K562 (cell line): ENCODE measurements around the gene TAL1. TPM values are rescaled to one million over a fixed set of nuclear protein-coding genes. Genes with fewer than 3 reads are reported as not detected.

Experiments used
- ATAC-seq: fragments of 200-7000 bp; cut with Tn5 transposase; 3 replicates; pipeline ENCODE4 v1.9.1; 2020; ENCODE audit warnings: moderate library complexity
- BruUV-seq: library from RNA; stranded (reverse); fragments of 400-500 nt; replicated peaks from 2 replicates; lab custom pipeline; 2021; lab: Mats Ljungman, UMichigan
- CTCF ChIA-PET: fragments of 300-600 bp; formaldehyde crosslinking; extraction: SDS; loops from one replicate; lab custom pipeline; 2021; ENCODE audit warnings: low intra/inter-chr PET ratio; lab: Yijun Ruan, JAX
- POLR2A ChIA-PET: fragments of 300-600, 350-650 bp; sonication (Branson Sonifier 250); formaldehyde crosslinking; extraction: SDS; loops from one replicate; lab custom pipeline; 2021; ENCODE audit warnings: antibody characterized with exemption, inconsistent platforms; lab: Yijun Ruan, JAX
- DNase-seq, 4 experiments: peaks; one replicate each; pipeline versions ENCODE4 v3.0.0 to v3.0.0-alpha.2; 2011 to 2018; ENCODE audit warnings: low spot score in 3 of 4, mixed read lengths in 3 of 4; ENCODE audit errors: extremely low read depth in 1 of 4
- FAIRE-seq: peaks from 2 replicates; lab custom pipeline; 2011; peaks lifted over from hg19 to GRCh38; lab: Jason Lieb, UNC
- H2AFZ ChIP-seq: 2 replicates; pipeline ENCODE4 v1.6.0; 2011; ENCODE audit warnings: low read depth, low read length, control low read depth, inconsistent platforms
- H3K27ac ChIP-seq: fragments of 200-600 bp; 3 replicates; pipeline ENCODE4 v1.8.0; 2011; ENCODE audit warnings: low read depth, mild to moderate bottlenecking, control low read depth, inconsistent platforms, low read length, moderate library complexity, mixed read lengths; ENCODE audit errors: extremely low read depth
- H3K27me3 ChIP-seq, 2 experiments: fragments of 300-600 bp in 1 of 2; 2 replicates in 1 of 2; 3 replicates in 1 of 2; pipeline versions ENCODE4 v1.6.0 to v1.8.0; 2011; ENCODE audit warnings: inconsistent platforms in 2 of 2, low read length in 2 of 2, mild to moderate bottlenecking in 1 of 2, mixed read lengths in 1 of 2, moderate library complexity in 1 of 2; ENCODE audit not compliant: control insufficient read depth in 2 of 2, insufficient read depth in 2 of 2
- H3K36me3 ChIP-seq: fragments of 300-600 bp; 3 replicates; pipeline ENCODE4 v1.8.0; 2011; ENCODE audit warnings: mild to moderate bottlenecking, low read length, inconsistent platforms; ENCODE audit not compliant: control insufficient read depth, insufficient read depth
- H3K4me1 ChIP-seq, 2 experiments: fragments of 200-600 bp in 1 of 2; replicated peaks in 1 of 2; 2 replicates in 1 of 2; 3 replicates in 1 of 2; pipeline versions ENCODE4 v1.5.1 to v1.8.0; 2011; ENCODE audit warnings: inconsistent platforms in 2 of 2, low read length in 2 of 2, mild to moderate bottlenecking in 1 of 2, mixed read lengths in 1 of 2, moderate library complexity in 1 of 2; ENCODE audit not compliant: control insufficient read depth in 2 of 2, insufficient read depth in 2 of 2
- H3K4me2 ChIP-seq: 2 replicates; pipeline ENCODE4 v1.6.1; 2011; ENCODE audit warnings: low read length, control low read depth, inconsistent platforms, mixed read lengths; ENCODE audit not compliant: insufficient read depth
- H3K4me3 ChIP-seq: fragments of 200-600 bp; sonication (generic), shearing (Covaris generic); 2 replicates; pipeline ENCODE4 v1.5.1; 2016; ENCODE audit warnings: control low read depth, inconsistent platforms
- H3K79me2 ChIP-seq: fragments of 200-600 bp; 3 replicates; pipeline ENCODE4 v1.8.0; 2011; ENCODE audit warnings: low read length, inconsistent platforms; ENCODE audit not compliant: control insufficient read depth, insufficient read depth
- H3K9ac ChIP-seq, 2 experiments: 2 replicates each; pipeline versions ENCODE4 v1.6.0 to v1.6.1; 2011; ENCODE audit warnings: low read depth in 2 of 2, low read length in 2 of 2, control low read depth in 1 of 2, inconsistent platforms in 1 of 2, mild to moderate bottlenecking in 1 of 2, mixed read lengths in 1 of 2; ENCODE audit not compliant: insufficient read depth in 1 of 2
- H3K9me1 ChIP-seq: one replicate; pipeline ENCODE4 v1.6.0; 2011; ENCODE audit warnings: inconsistent platforms, mild to moderate bottlenecking, low read length, moderate library complexity; ENCODE audit not compliant: control insufficient read depth, insufficient read depth
- H3K9me3 ChIP-seq: replicated peaks from 2 replicates; pipeline ENCODE4 v1.5.1; 2011; ENCODE audit warnings: low read depth, low read length, inconsistent platforms; ENCODE audit not compliant: control insufficient read depth, insufficient read depth
- H4K20me1 ChIP-seq: replicated peaks from 2 replicates; pipeline ENCODE4 v1.6.1; 2011; ENCODE audit warnings: low read length, inconsistent platforms, mixed read lengths; ENCODE audit not compliant: control insufficient read depth, insufficient read depth
- ARNT ChIP-seq, 2 experiments: fragments of 450-650 bp; IDR thresholded peaks; 2 replicates each; pipeline ENCODE4 v1.6.1; 2016; ENCODE audit warnings: mild to moderate bottlenecking in 1 of 2
- DIDO1 ChIP-seq: fragments of 450-650 bp; IDR thresholded peaks from 2 replicates; pipeline ENCODE4 v1.6.1; 2016; ENCODE audit warnings: low read depth, missing biosample characterization, missing genetic modification characterization
- EHMT2 ChIP-seq: fragments of 450-650 bp; IDR thresholded peaks from 2 replicates; pipeline ENCODE4 v1.6.1; 2018; ENCODE audit warnings: antibody characterized with exemption
- ETS1 ChIP-seq: conservative IDR thresholded peaks from 2 replicates; pipeline ENCODE4 v1.6.1; 2011; ENCODE audit warnings: low read depth, mild to moderate bottlenecking, low read length; ENCODE audit not compliant: control insufficient read depth
- HDAC2 ChIP-seq: fragments of 450-650 bp; IDR thresholded peaks from 2 replicates; pipeline ENCODE4 v1.6.1; 2016; ENCODE audit warnings: mild to moderate bottlenecking
- HLTF ChIP-seq: fragments of 450-650 bp; IDR thresholded peaks from 2 replicates; pipeline ENCODE4 v1.6.1; 2016
- MYC ChIP-seq, 2 experiments: fragments of 250-450 bp in 1 of 2; sonication (Bioruptor Pico) in 1 of 2; IDR thresholded peaks; 2 replicates each; pipeline versions ENCODE4 v1.5.1 to v1.6.1; 2012 to 2021; ENCODE audit warnings: low read depth in 2 of 2, borderline replicate concordance in 1 of 2, improper control_type of control experiment in 1 of 2, low read length in 1 of 2, mild to moderate bottlenecking in 1 of 2, moderate library complexity in 1 of 2
- NONO ChIP-seq, 2 experiments: fragments of 200-400 bp in 1 of 2; fragments of 450-650 bp in 1 of 2; formaldehyde crosslinking in 1 of 2; IDR thresholded peaks; 2 replicates each; pipeline ENCODE4 v1.6.1; 2017; ENCODE audit warnings: low read depth in 2 of 2, mild to moderate bottlenecking in 2 of 2, moderate library complexity in 2 of 2, low read length in 1 of 2
- RAD51 ChIP-seq: fragments of 450-650 bp; IDR thresholded peaks from 2 replicates; pipeline ENCODE4 v1.7.1; 2016; ENCODE audit warnings: low read depth, mild to moderate bottlenecking, borderline replicate concordance
- SNAPC5 ChIP-seq: fragments of 250-450 bp; sonication (Bioruptor Pico); IDR thresholded peaks from 2 replicates; pipeline ENCODE4 v1.8.0; 2021; ENCODE audit warnings: moderate library complexity, mild to moderate bottlenecking, inconsistent platforms
- TFE3 ChIP-seq: fragments of 450-650 bp; formaldehyde crosslinking; IDR thresholded peaks from 2 replicates; pipeline ENCODE4 v1.4.0; 2020; ENCODE audit warnings: mild to moderate bottlenecking, mixed read lengths
- THRB ChIP-seq: fragments of 450-650 bp; formaldehyde crosslinking; conservative IDR thresholded peaks from 2 replicates; pipeline ENCODE4 v1.4.0; 2022; ENCODE audit warnings: mild to moderate bottlenecking, missing genetic modification characterization
- ZBTB7A ChIP-seq: IDR thresholded peaks from 2 replicates; pipeline ENCODE4 v1.6.1; 2011; ENCODE audit warnings: low read depth, mild to moderate bottlenecking, low read length, moderate library complexity, borderline replicate concordance; ENCODE audit not compliant: control insufficient read depth
- ZFP30 ChIP-seq: fragments of 250-450 bp; sonication (Bioruptor Pico); IDR thresholded peaks from 2 replicates; pipeline ENCODE4 v1.8.0; 2022; ENCODE audit warnings: moderate library complexity, mild to moderate bottlenecking, inconsistent platforms, borderline replicate concordance
- ZNF217 ChIP-seq: sonication (generic); formaldehyde crosslinking; IDR thresholded peaks from 2 replicates; pipeline ENCODE4 v1.8.0; 2022; ENCODE audit warnings: mild to moderate bottlenecking, missing genetic modification reagents
- ZNF695 ChIP-seq: fragments of 450-650 bp; formaldehyde crosslinking; IDR thresholded peaks from 2 replicates; pipeline ENCODE4 v1.4.0; 2020; ENCODE audit warnings: mild to moderate bottlenecking, moderate library complexity
- WGBS: fragments of 100-300 bp; shearing (Covaris generic); methylation state at CpG from one replicate; pipeline ENCODE4 v1.1.6; 2016; ENCODE audit warnings: low coverage, mixed read lengths; ENCODE audit not compliant: insufficient coverage; ENCODE audit errors: missing lambda C conversion rate; 5-methylcytosine and 5-hydroxymethylcytosine counted together
- in situ Hi-C: fragments of 300-500 bp; cut with MboI; formaldehyde crosslinking; loops from 4 replicates; pipeline ENCODE4 v1.15.0; 2018; ENCODE audit warnings: inconsistent platforms, mixed read lengths
- intact Hi-C: fragments of 100-400 bp; cut with micrococcal nuclease; formaldehyde crosslinking; loops from 2 replicates; pipeline ENCODE4 v1.14.2; 2022
- polyA plus RNA-seq, 8 experiments: library from polyadenylated mRNA; depleted of rRNA in 4 of 8; stranded (reverse) in 5 of 8; unstranded in 3 of 8; fragments of >200 nt; fragmentation: Nextera tagmentation in 2 of 8; fragmentation: Illumina TruSeq in 1 of 8; extraction: Ambion mirVana in 2 of 8; extraction: Trizol in 1 of 8; gene quantifications; 2 replicates each; pipeline versions ENCODE4 v1.2.1 to v1.2.3, GENCODE V29; 2011 to 2014; ENCODE audit warnings: inconsistent platforms in 1 of 8, missing spikeins in 1 of 8
- total RNA-seq, 7 experiments: library from RNA; depleted of rRNA in 6 of 7; stranded (reverse); fragments of >200 nt in 6 of 7; fragmentation: Illumina TruSeq in 2 of 7; extraction: Trizol in 2 of 7; gene quantifications; 2 replicates each; pipeline versions ENCODE4 v1.2.1 to v1.2.3, GENCODE V29; 2011 to 2021; ENCODE audit warnings: low replicate concordance in 1 of 7

The TAL1 gene
- total and polyA plus RNA-seq, 9 of the 15 experiments (the other 6 are each of a cell fraction or from before 2014, with no cell fraction given): 18.5 to 106 (median 59.7) TPM

DNA sequence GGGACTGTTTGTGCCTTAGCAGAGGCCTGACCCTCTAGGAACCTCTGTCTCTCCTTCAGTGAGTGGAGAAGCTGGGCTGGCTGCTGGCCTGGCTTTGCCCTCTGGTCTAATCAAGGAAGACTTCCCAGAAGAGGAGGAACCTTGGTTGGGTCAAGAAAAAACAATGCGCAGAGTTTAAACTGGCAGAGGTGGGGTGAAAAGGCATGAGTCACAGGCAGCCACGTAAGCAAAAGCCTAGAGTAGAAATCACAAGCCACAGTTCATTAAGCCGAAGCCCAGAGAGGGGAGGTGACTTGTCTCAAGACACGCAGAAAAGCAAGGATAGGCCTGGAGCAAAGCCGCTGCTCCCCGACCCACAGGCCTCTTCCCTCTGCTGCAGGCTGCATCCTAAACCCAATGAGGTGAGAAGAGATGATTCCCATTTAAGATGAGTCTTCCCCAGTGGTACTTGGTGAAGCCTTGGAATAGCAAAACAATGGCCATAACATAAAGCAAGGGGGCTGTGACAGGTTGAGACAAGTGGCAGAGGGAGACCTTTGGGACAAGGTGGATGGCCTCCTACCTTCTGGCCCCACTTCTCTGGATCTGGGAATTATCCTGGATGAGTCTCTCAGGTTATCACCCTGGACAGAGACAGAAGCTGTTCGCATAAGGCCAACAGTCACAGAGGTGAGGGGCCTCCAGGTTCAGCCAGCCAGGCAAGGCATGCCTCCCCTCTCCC, 49.9 kb downstream of the TAL1 start:
- ChIA-PET POLR2A (interaction anchor here (0.6 to 7.1 kb wide), 11 partner anchors 8 to 254 kb away, joined by 3 to 65 read pairs (median 6); partner anchors contain the start of genes PDZK1IP1 and STIL), CTCF (interaction anchor here (3.8 kb wide), 1 partner anchor 80 kb away, joined by 28 read pairs; no protein-coding TSS in a partner anchor)
- DNase-seq: peak; percentile 70 to 90 (median 76)
- BruUV-seq: no TSS peak
- Histone ChIP-seq H3K79me2 (peaks cover 8% of the 10 kb centered on the region; the same call in 2 of the 3 replicates), H3K4me3 (peak overlapping the region; percentile 6; the same call in 1 of the 2 replicates), H4K20me1 (no peaks in the 10 kb centered on the region), H3K36me3 (no peaks in the 10 kb centered on the region), H3K9me3 (no peaks in the 10 kb centered on the region), H3K9ac (peak overlapping the region; percentile 76 to 84; a peak in 3 of 4 replicates), H3K27ac (peak overlapping the region; percentile 91), H3K9me1 (no peaks in the 10 kb centered on the region), H3K4me2 (peak overlapping the region; percentile 81), H3K4me1 (peaks cover 46 to 64% of the 10 kb centered on the region in 2 experiments), H3K27me3 (no peaks in the 10 kb centered on the region), H2AFZ (peak overlapping the region; percentile 41)
- intact Hi-C loops (loop anchor here (1.0 to 5.0 kb wide), 5 partner anchors 13 to 255 kb away; partner anchors contain the start of genes CMPK1 and STIL), in situ Hi-C loops (loop anchor here (10.0 kb wide), 1 partner anchor 523 kb away; no protein-coding TSS in a partner anchor)
- 13% methylated on average over 7 of the region's 7 CpGs for WGBS
- FAIRE-seq: peak; percentile 92
- peak; percentile 21 for ATAC-seq
- TF ChIP-seq TFE3 (CRISPR knock-in tag): no peak
- no peak; the same call in 1 of the 2 replicates for TF ChIP-seq EHMT2
- TF ChIP-seq ZBTB7A: no peak
- peak; percentile 35; the same call in 1 of the 2 replicates for TF ChIP-seq MYC (IDR thresholded peaks at IDR 0.05; ENCODE audit: low read depth, low read length)
- TF ChIP-seq MYC (CRISPR knock-in tag; IDR thresholded peaks at IDR 0.05; ENCODE audit: borderline replicate concordance, low read depth): no peak
- TF ChIP-seq ZNF217: no peak
- no peak for TF ChIP-seq ZFP30 (CRISPR knock-in tag)
- TF ChIP-seq HLTF: peak; percentile 36; the same call in 1 of the 2 replicates
- no peak for TF ChIP-seq THRB (CRISPR knock-in tag)
- TF ChIP-seq ZNF695 (CRISPR knock-in tag): no peak
- TF ChIP-seq SNAPC5 (CRISPR knock-in tag): no peak
- TF ChIP-seq ARNT (IDR thresholded peaks at IDR 0.05): no peak
- TF ChIP-seq ETS1: no peak
- TF ChIP-seq HDAC2: peak; percentile 75
- 0 out of 4 replicates have a peak, but pooled peaks of 1 of the 2 experiments have one; percentile 13 for TF ChIP-seq NONO (IDR thresholded peaks at IDR 0.05; ENCODE audit: low read depth in 2 of 2, low read length in 1 of 2)
- TF ChIP-seq RAD51: no peak
- TF ChIP-seq DIDO1 (tag): no peak
